MM.1S (cell line): ENCODE data around the gene ADAMTSL3.

ENCODE experiments used
- DNase-seq: peaks from one replicate; pipeline ENCODE4 v3.0.0-alpha.2; 2015
- H2AFZ ChIP-seq: fragments of 300-600 bp; sonication (generic); 2 replicates; pipeline ENCODE4 v1.6.0; 2016; ENCODE audit warnings: antibody characterized with exemption, low read length
- H3F3A ChIP-seq: fragments of 300-600 bp; sonication (generic); 2 replicates; pipeline ENCODE4 v1.6.1; 2016; ENCODE audit warnings: mild to moderate bottlenecking, antibody characterized with exemption, low read length, moderate library complexity, mixed read lengths; ENCODE audit not compliant: insufficient read depth
- H3K27ac ChIP-seq: fragments of 300-600 bp; sonication (generic); 2 replicates; pipeline ENCODE4 v1.5.1; 2016; ENCODE audit warnings: mild to moderate bottlenecking, low read length
- H3K27me3 ChIP-seq: fragments of 300-600 bp; sonication (generic); replicated peaks from 2 replicates; pipeline ENCODE4 v1.6.0; 2016; ENCODE audit warnings: low read length; ENCODE audit not compliant: insufficient read depth
- H3K36me3 ChIP-seq: fragments of 300-600 bp; sonication (generic); replicated peaks from 2 replicates; pipeline ENCODE4 v1.6.1; 2016; ENCODE audit warnings: mild to moderate bottlenecking, low read length, mixed read lengths; ENCODE audit not compliant: insufficient read depth
- H3K4me1 ChIP-seq: fragments of 300-600 bp; sonication (generic); 2 replicates; pipeline ENCODE4 v1.6.1; 2016; ENCODE audit warnings: low read length, mixed read lengths
- H3K4me2 ChIP-seq: fragments of 300-600 bp; sonication (generic); 2 replicates; pipeline ENCODE4 v1.6.0; 2016; ENCODE audit warnings: low read depth, low read length
- H3K4me3 ChIP-seq: fragments of 300-600 bp; sonication (generic); 2 replicates; pipeline ENCODE4 v1.5.1; 2016; ENCODE audit warnings: low read length, mixed read lengths
- H3K79me2 ChIP-seq: fragments of 300-600 bp; sonication (generic); 2 replicates; pipeline ENCODE4 v1.6.1; 2016; ENCODE audit warnings: mixed run types, low read length, mixed read lengths
- H3K9ac ChIP-seq: fragments of 300-600 bp; sonication (generic); 2 replicates; pipeline ENCODE4 v1.6.1; 2016; ENCODE audit warnings: low read length, mixed read lengths
- H3K9me2 ChIP-seq: fragments of 300-600 bp; sonication (generic); replicated peaks from 2 replicates; pipeline ENCODE4 v1.6.1; 2016; ENCODE audit warnings: mild to moderate bottlenecking, low read length, mixed read lengths; ENCODE audit not compliant: insufficient read depth
- H3K9me3 ChIP-seq: fragments of 300-600 bp; sonication (generic); replicated peaks from 2 replicates; pipeline ENCODE4 v1.6.1; 2016; ENCODE audit warnings: mild to moderate bottlenecking, low read length, mixed read lengths; ENCODE audit not compliant: insufficient read depth
- H4K20me1 ChIP-seq: fragments of 300-600 bp; sonication (generic); 2 replicates; pipeline ENCODE4 v1.6.1; 2016; ENCODE audit warnings: mild to moderate bottlenecking, low read length, moderate library complexity, mixed read lengths; ENCODE audit not compliant: insufficient read depth
- EZH2 ChIP-seq: fragments of 300-600 bp; sonication (generic); optimal IDR thresholded peaks from 2 replicates; pipeline ENCODE3; 2017; ENCODE audit warnings: low read depth, mild to moderate bottlenecking, antibody characterized with exemption, low read length, mixed read lengths
- EZH2phosphoT487 ChIP-seq: fragments of 300-600 bp; sonication (generic); IDR thresholded peaks from 2 replicates; pipeline ENCODE4 v1.6.1; 2018; ENCODE audit warnings: antibody characterized with exemption, low read length
- TF ChIP-seq, protein P1 (sequence below): fragments of 300-600 bp; sonication (generic); IDR thresholded peaks from 2 replicates; pipeline ENCODE4 v1.5.1; 2016; ENCODE audit warnings: antibody characterized with exemption, low read length, mixed read lengths

Gene ADAMTSL3

DNA sequence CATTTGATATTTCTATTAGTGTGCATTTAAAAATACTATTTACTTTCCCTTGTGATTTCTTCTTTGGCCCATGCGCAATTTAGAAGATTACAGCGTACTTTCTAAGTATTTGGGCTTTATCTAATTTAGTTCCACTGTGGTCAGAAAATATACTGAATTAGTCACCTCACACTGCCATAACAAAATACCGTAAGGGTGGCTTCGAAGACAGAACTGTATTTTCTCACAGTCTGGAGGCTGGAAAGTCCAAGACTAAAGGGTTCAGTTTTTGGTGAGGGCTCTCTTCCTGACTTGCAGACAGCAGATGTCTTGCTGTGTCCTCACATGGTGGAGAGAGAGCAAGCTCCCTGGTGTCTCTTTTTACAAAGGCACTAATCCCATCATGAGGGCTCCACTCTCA, 286.2 kb downstream of the ADAMTSL3 start:
- Histone ChIP-seq H3K9me3 (no peaks in the 10 kb centered on the region), H3K9me2 (0 out of 2 replicates have a peak, but pooled peaks cover 3% of the 10 kb centered on the region), H3K4me2 (no peak overlapping the region), H3F3A (no peaks in the 10 kb centered on the region), H3K4me1 (no peaks in the 10 kb centered on the region), H3K4me3 (no peak overlapping the region), H3K79me2 (no peaks in the 10 kb centered on the region), H2AFZ (no peak overlapping the region), H3K27ac (no peak overlapping the region), H3K27me3 (no peaks in the 10 kb centered on the region), H3K9ac (no peak overlapping the region), H4K20me1 (no peaks in the 10 kb centered on the region), H3K36me3 (no peaks in the 10 kb centered on the region)
- no peak for DNase-seq
- TF ChIP-seq EZH2phosphoT487 (no peak), EZH2 (no peak)
- TF ChIP-seq, protein P1, sequence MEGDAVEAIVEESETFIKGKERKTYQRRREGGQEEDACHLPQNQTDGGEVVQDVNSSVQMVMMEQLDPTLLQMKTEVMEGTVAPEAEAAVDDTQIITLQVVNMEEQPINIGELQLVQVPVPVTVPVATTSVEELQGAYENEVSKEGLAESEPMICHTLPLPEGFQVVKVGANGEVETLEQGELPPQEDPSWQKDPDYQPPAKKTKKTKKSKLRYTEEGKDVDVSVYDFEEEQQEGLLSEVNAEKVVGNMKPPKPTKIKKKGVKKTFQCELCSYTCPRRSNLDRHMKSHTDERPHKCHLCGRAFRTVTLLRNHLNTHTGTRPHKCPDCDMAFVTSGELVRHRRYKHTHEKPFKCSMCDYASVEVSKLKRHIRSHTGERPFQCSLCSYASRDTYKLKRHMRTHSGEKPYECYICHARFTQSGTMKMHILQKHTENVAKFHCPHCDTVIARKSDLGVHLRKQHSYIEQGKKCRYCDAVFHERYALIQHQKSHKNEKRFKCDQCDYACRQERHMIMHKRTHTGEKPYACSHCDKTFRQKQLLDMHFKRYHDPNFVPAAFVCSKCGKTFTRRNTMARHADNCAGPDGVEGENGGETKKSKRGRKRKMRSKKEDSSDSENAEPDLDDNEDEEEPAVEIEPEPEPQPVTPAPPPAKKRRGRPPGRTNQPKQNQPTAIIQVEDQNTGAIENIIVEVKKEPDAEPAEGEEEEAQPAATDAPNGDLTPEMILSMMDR: no peak

DNA sequence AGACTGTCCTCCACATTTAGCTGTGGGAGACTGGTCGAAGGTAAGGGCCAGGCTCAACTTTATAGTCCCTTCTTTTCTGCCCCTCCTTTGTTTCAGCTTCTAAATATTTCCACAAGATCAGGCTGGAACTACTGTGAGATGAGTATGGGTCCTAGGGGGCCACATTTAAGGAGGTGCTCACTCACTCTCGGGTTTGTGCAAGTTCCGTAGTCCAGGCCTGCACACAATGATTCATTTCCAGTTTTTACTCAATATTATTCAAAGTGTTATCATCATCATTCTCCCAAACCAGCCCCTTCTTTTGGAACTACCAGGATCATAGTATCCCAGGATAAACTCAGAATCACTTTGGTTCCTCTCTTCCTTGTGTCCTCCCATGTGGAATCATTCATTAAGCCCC, 289.1 kb downstream of the ADAMTSL3 start:
- DNase-seq: no peak
- Histone ChIP-seq H3K9ac (no peak overlapping the region), H3K9me2 (0 out of 2 replicates have a peak, but pooled peaks cover 3% of the 10 kb centered on the region), H3K36me3 (no peaks in the 10 kb centered on the region), H4K20me1 (no peaks in the 10 kb centered on the region), H3K27me3 (no peaks in the 10 kb centered on the region), H3K9me3 (no peaks in the 10 kb centered on the region), H2AFZ (no peak overlapping the region), H3K4me2 (no peak overlapping the region), H3F3A (no peaks in the 10 kb centered on the region), H3K4me3 (no peak overlapping the region), H3K4me1 (no peaks in the 10 kb centered on the region), H3K79me2 (no peaks in the 10 kb centered on the region), H3K27ac (no peak overlapping the region)
- TF ChIP-seq EZH2phosphoT487 (no peak), EZH2 (no peak)
- TF ChIP-seq, protein P1: no peak

DNA sequence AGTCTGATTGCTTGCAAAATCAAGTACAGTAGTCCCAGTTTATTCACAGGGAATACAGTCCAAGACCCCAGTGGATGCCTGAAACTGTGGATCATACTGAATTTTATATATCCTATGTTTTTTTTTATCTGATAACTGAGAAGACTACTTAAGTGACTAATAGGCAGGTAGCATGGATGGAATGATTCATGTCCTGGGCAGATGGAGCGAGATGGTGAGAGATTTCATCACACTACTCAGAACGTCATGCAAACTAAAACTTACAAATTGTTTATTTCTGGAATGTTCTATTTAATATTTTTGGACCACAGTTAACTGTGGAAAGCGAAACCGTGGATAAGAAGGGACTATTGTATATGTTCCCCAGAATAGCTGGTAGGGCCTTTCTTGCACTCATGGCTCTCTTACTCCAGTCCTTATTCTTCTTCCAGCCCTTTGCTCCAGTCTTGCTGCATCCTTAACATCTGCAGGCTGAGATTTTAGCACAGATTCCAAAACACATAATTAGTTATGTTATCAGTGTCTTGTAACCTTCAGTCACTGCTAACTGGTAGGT, 290.0 kb downstream of the ADAMTSL3 start:
- Histone ChIP-seq H3K9me3 (no peaks in the 10 kb centered on the region), H3K9me2 (no peaks in the 10 kb centered on the region), H3K27ac (no peak overlapping the region), H3K36me3 (no peaks in the 10 kb centered on the region), H3K4me3 (no peak overlapping the region), H3K4me2 (no peak overlapping the region), H4K20me1 (no peaks in the 10 kb centered on the region), H3K79me2 (no peaks in the 10 kb centered on the region), H3K9ac (no peak overlapping the region), H2AFZ (no peak overlapping the region), H3K27me3 (no peaks in the 10 kb centered on the region), H3F3A (no peaks in the 10 kb centered on the region), H3K4me1 (no peaks in the 10 kb centered on the region)
- no peak for DNase-seq
- TF ChIP-seq, protein P1: no peak
- TF ChIP-seq EZH2phosphoT487 (no peak), EZH2 (no peak)
